Inflammatory macrophage (primary cell): ENCODE data around the gene SNAP91.
A peak's percentile ranks its signal among the peaks of the same experiment; 100 is the strongest.
"Not testable (repeated sequence)": the region's sequence is repeated elsewhere in the genome, so short reads cannot be mapped to it uniquely, and the experiment has no call there.

Experiments
- DNase-seq, 2 donors: peaks; one replicate each; pipeline ENCODE4 v3.0.0-alpha.2; 2020 to 2022
- total RNA-seq, 18 experiments: gene quantifications; one replicate each; lab custom pipeline; 2026; ENCODE audit warnings: mixed read lengths in 6 of 18, inconsistent platforms in 2 of 18; lab: John Stamatoyannopoulos, UW

Gene SNAP91, protein sequence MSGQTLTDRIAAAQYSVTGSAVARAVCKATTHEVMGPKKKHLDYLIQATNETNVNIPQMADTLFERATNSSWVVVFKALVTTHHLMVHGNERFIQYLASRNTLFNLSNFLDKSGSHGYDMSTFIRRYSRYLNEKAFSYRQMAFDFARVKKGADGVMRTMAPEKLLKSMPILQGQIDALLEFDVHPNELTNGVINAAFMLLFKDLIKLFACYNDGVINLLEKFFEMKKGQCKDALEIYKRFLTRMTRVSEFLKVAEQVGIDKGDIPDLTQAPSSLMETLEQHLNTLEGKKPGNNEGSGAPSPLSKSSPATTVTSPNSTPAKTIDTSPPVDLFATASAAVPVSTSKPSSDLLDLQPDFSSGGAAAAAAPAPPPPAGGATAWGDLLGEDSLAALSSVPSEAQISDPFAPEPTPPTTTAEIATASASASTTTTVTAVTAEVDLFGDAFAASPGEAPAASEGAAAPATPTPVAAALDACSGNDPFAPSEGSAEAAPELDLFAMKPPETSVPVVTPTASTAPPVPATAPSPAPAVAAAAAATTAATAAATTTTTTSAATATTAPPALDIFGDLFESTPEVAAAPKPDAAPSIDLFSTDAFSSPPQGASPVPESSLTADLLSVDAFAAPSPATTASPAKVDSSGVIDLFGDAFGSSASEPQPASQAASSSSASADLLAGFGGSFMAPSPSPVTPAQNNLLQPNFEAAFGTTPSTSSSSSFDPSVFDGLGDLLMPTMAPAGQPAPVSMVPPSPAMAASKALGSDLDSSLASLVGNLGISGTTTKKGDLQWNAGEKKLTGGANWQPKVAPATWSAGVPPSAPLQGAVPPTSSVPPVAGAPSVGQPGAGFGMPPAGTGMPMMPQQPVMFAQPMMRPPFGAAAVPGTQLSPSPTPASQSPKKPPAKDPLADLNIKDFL
- total RNA-seq = 0 to 0.41 (median 0) reads per million in 18 experiments

DNA sequence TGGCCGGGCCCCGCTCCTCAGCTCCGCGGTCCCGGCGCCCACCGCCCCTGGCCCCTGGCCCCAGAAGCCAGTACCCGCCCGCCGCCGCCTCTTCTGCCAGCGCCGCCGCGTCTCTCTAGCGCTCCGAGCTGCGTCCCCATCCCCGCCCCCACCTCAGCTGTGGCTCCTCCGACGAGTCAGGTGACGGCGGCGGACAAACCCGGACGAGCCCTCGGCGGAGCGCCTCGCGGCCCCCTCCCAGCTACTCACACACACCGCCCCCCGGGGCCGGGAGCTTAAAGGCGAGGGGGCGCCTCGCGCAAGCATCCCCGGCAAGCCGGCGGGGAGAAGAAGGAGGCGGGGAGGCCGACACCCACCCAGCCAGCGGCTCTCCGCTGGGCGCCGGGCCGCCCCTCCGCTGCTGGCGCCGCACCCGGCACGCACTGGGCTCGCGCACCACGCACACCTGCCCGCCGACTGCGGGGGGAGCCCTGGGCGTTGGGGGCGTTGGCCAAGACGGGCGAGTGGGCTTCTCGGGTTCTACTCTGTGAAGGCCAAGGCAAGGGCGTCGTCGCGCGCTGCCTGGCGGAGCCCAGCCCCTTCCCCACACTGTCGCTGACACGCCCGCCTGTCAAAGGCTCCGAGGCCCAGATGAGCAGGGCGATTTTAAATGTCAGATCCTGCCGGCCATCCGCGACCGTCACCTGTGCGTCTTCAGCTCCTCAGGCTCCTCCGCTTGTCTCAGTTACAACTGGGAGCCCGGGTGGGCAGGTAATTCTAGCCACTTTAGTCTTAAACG lies at the start of gene SNAP91:
Gene SNAP91, minus strand, starts transcription at position 132 of the 778 bp plus-strand sequence. CDS start 1,174 bp downstream, outside the sequence.
- DNase-seq = no peak

GRCh38 chr6:83758533-83758932 lies 49.6 kb upstream of the SNAP91 start:
- DNase-seq = no peak

DNA sequence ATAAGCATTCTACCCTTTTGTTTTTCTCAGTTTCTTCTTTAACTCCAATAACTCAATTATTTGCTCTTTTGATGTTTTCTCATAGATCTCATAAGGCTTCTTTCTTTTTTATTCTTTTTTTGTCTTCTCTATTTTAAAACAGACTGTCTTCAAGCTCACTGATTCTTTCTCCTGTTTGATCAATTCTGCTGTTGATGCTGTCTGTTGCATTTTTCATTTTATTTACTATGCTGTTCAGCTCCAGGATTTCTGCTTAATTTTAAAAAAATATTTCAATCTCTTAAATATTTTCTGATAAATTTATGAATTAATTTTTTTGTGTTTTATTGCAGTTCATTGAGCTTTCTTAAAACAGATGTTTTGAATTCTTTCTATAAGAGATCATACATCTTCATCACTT lies 48.1 kb upstream of the SNAP91 start:
- no peak for DNase-seq

- no peak for DNase-seq
These were observed 47.7 kb upstream of the SNAP91 start for GRCh38 chr6:83756565-83756964.

- DNase-seq = not testable (repeated sequence)
These were observed 43.5 kb upstream of the SNAP91 start for GRCh38 chr6:83752375-83752774.

DNA sequence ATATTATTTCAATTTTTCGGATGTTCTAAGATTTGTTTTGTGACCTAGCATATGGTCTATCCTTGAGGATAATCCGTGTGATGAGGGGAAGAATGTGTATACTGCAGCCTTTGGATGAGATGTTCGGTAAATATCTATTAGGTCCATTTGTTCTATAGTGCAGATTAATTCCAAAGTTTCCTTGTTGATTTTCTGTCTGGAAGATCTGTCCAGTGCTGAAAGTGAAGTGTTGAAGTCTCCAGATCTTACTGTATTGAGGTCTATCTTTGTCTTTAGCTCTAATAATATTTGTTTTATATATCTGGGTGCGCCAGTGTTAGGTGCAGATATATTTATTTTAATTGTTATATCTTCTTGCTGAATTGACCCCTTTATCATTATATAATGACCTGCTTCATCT lies 32.2 kb upstream of the SNAP91 start:
- no peak for DNase-seq

DNA sequence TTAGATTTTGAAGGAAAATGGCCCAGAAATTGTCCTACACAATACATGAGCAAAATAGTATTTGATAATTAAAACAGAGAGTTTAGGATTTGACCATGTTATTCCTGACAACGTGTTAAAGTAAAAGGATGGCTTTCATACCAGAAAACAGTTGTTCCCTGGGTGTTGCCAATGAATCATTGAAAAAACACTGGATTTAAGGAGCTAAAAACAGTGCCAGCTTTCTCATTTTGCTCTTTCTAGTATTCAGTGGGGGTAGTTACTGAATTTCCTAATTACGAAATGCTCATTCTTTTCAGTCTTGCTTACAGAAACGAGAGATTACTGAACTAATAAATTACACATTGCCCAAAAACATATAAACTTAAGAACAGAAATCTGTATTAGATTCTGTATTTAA lies 26.6 kb upstream of the SNAP91 start:
- no peak for DNase-seq

GRCh38 chr6:83729871-83730270 lies 21.0 kb upstream of the SNAP91 start:
- no peak for DNase-seq

- DNase-seq = no peak
These were observed 14.0 kb upstream of the SNAP91 start for GRCh38 chr6:83722876-83723275.

DNA sequence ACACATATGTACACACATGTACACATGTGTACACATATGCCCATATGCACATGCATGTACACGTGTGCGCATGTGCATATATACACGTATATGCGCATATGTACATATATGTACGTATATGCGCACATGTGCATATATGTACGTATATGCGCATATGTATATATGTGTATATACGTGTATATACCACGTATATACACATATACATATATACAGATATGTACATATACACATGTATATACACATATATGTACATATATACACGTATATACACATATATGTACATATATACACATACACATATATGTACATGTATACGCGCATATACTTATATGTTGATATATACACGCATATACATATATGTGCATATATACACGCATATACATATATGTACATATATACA lies 8.9 kb upstream of the SNAP91 start:
- no peak for DNase-seq

DNA sequence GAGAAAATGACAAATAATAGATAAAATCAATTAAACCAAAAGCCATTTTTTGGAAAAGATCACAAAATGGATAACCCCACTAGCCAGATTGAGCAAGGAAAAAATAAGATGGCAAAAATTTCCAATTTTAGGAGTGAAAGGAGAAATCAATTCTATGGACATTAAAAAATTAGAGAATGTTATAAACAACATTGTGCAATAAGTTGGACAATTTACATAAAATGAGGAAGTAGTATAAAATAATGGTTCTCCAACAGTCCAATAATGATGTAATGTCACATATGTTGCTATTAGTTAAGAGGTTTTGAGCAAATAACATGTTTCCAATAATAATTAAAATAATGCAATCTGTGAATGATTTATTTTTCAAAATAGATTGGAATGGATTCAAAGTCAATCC lies 3.1 kb upstream of the SNAP91 start:
- DNase-seq = peak in 1 of 2 donors; percentile 2

DNA sequence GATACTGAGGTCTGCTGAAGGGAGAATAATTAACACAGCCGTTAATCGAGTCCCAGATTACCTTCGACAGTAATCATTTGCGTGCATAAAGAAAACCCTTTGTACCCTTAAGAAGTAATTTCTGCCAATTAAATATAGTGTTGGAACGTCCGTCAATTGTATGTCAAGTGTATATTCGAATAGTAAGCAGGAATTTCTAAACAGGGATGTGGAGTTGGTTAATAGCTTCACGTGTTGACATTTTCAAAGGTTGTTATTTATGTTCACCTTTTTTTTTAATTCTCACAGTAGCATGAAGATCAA lies 798 bp upstream of the SNAP91 start:
- DNase-seq = no peak

GRCh38 chr6:83708546-83708969 lies 343 bp downstream of the SNAP91 start:
- DNase-seq = no peak

- no peak for DNase-seq
These were observed 914 bp downstream of the SNAP91 start for GRCh38 chr6:83707829-83708545.

DNA sequence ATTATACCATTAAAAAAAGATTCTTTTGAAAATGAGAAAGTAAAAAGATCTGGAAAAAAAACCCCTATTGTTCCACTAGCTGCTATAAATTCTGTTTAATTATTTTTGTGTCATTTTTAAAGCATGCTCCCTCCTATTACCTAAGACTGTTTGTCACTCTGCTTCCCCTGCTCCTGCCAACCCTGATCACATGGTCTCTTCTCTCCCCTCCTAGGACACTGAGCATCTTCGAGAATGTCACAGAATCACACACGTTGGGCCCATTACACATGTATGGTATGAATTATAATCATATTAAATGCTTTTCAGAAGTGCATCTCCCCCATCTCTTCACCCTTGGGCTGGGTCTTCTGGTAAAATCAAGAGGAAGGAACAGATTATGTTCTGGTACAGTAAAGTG lies 6.2 kb downstream of the SNAP91 start:
- DNase-seq = no peak

DNA sequence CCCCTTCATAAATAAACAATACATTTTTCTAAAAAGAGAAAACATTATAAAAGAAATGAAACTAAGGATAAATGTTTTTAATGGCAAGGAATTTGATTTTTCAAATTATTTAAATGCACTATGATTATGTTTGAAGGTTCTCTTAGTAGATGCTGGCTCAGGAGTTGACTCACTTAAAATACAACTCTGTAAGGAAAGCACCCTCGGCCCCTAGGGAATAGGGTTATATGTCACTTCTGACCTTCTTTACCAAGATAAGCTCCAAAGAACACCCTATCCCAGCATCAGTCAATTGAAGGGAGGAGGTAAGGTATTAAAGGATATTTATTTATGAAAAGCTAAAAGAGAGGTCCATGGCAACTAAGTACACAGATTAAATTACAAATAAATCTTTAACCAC lies 6.8 kb downstream of the SNAP91 start:
- DNase-seq = no peak

- no peak for DNase-seq
These were observed 12.2 kb downstream of the SNAP91 start for GRCh38 chr6:83696674-83697073.

DNA sequence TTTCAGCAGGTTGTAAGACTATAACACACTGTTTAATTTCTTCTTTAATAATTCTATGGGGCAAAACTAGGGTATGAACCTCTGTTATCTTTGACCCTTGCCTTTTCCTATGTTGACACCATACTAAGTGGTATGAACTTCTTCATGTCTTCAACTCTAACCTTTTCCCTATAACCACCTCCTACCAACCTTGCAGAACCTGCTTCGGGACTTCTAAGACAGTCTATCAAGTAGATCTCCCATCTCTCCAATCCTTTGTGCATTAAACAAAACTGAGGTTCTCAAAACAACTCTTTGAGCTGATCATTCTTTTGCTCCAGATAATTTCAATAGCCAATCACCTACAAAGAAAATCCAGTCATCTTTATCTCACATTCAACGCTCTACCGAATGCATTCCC lies 23.4 kb downstream of the SNAP91 start:
- no peak for DNase-seq

DNA sequence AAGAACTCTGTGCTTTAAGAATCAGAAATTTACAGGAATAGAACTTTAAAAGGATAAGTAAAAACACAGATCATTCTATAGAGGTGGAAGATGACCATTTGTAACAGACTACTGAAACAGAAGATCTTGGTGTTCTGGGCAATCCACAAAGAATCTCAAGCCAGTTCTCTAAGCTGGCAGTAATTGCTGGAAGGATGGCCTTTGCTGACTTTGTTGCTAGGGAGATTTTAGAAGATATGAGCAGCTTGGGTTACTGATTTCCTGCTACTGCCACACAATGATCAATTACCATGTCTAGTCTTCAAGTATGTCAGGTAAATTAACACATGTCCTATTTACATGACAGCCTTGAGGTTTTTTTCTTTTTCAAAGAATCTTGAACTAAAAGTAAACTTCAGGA lies 31.1 kb downstream of the SNAP91 start:
- DNase-seq = no peak

GRCh38 chr6:83637953-83638352 lies 70.9 kb downstream of the SNAP91 start:
- DNase-seq = no peak

DNA sequence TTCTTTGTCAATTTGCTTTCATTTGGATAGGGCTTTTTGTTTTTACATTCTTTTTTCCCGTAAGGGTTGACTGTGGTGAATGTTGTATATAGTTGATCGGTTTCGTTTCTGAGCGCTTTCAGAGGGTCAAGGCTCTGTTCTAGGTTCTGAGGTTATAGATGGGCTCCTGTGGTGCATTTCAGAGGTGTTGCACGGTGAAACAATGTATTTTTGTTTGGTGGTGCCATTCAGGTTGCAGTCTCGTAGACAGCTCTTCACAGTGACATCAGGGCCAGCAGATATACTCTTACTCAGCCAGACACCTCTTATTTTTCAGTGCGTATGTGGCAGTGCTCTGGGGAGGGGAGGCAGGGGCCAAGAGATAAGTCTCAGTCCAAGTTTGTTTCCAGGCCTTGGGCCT lies 72.1 kb downstream of the SNAP91 start:
- no peak for DNase-seq

DNA sequence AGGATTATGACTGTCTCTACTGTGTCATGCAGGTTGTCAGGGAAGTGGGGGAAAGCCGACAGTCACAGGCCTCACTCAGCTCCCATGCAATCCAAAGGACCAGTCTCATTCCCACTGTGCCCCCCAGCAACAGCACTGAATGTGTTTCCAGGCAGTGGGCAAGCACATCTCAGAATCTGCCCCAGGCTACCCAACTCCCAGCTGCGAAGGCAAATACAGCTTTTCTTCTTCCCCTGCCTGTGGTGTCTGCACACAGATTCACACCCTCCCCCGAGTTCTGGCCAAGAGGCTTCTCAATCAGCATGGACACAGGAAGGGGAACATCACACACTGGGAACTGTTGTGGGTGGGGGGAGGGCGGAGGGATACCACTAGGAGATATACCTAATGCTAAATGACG lies 75.3 kb downstream of the SNAP91 start:
- DNase-seq = no peak
